ENCODE results near the gene SRPX2. TPM values are rescaled to one million over a fixed set of nuclear protein-coding genes. Genes with fewer than 3 reads are reported as not detected.

SRPX2 gene, protein sequence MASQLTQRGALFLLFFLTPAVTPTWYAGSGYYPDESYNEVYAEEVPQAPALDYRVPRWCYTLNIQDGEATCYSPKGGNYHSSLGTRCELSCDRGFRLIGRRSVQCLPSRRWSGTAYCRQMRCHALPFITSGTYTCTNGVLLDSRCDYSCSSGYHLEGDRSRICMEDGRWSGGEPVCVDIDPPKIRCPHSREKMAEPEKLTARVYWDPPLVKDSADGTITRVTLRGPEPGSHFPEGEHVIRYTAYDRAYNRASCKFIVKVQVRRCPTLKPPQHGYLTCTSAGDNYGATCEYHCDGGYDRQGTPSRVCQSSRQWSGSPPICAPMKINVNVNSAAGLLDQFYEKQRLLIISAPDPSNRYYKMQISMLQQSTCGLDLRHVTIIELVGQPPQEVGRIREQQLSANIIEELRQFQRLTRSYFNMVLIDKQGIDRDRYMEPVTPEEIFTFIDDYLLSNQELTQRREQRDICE
- not detected for total RNA-seq

DNA sequence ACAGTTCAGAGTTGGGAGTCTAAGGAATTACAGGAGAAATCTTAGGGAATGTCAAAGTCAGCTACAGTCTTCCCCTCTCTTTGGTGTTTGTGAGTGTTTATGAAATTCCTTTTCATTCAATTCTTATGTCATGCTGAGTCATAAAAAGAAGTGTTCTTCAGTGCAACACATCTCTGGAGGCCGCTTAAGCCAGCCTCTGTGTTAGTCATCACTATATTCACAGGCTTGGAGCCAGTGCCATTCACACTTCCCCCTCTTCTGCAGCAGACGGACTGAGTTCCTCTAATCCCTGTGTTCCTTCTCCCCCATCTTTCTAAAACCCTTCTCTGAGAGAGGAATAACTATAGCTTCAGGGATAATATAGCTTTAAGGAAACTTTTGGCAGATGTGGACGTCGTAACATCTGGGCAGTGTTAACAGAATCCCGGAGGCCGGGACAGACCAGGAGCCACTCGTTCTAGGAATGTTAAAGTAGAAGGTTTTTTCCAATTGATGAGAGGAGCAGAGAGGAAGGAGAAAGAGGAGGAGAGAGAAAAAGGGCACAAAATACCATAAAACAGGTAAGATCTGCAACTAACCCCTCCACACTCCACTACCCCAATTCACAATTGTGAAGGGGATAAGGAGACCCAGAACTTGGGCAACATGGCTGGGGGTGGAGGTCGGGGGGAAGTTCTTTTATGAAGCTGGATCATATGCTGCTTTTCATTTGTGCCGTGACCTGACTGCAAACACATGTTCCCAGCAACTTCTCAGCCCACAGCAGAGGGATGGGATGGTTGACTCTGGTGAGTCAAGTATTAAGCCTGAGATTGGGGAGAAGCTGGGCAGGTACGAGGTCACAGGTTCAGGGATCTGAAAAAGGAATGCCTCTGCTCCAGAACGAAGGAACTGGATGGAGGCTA, at the start of gene SRPX2:
TSS of gene SRPX2 (plus strand) at position 244 of the 905 bp plus-strand sequence. CDS start 2,124 bp downstream, outside the sequence.
- ChIA-PET CTCF (no interaction called here), POLR2A (no interaction called here)
- Mint-ChIP-seq H3K27ac (no peak within 1 kb of the TSS), H3K27me3 (peaks cover 13% of the 10 kb centered on the region), H3K36me3 (ENCODE audit: low read depth) (no peaks in the 10 kb centered on the region), H3K4me3 (no peak within 1 kb of the TSS), H3K4me1 (no peaks in the 10 kb centered on the region), H3K9me3 (ENCODE audit: low read depth) (no peaks in the 10 kb centered on the region)
- DNase-seq (peak; percentile 5), ATAC-seq (no peak)
- intact Hi-C loops (cut with DNase I, micrococcal nuclease) = no loop called here

DNA sequence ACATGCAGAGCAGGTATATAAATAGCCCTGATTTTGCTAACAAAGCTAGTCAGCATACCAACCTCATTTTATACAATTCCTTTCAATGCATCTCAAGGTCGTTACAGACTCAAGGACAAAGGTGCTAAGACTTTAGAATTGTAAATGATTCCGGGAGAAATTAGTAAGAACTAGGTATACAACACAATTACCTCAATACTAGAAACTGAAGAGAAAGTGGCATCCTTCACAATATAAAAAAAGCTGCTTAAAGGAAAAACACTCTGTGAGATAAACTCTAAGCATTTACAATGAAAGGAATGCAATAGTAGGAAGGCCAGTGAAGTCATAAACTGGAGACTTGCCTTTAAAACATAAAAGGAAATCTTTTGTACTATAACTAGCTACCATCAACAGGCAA, 47.4 kb upstream of the SRPX2 start:
- no peaks in the 10 kb centered on the region for H3K9me3 Mint-ChIP-seq (ENCODE audit: low read depth)
- peaks cover 3% of the 10 kb centered on the region for H3K4me1 Mint-ChIP-seq
- intact Hi-C loops (cut with DNase I, micrococcal nuclease) = no loop called here
- H3K27ac Mint-ChIP-seq = no peak overlapping the region
- H3K36me3 Mint-ChIP-seq (ENCODE audit: low read depth) = no peaks in the 10 kb centered on the region
- H3K4me3 Mint-ChIP-seq = no peak overlapping the region
- DNase-seq (no peak), ATAC-seq (no peak)
- no peaks in the 10 kb centered on the region for H3K27me3 Mint-ChIP-seq
- CTCF ChIA-PET = no interaction called here
- POLR2A ChIA-PET = no interaction called here

DNA sequence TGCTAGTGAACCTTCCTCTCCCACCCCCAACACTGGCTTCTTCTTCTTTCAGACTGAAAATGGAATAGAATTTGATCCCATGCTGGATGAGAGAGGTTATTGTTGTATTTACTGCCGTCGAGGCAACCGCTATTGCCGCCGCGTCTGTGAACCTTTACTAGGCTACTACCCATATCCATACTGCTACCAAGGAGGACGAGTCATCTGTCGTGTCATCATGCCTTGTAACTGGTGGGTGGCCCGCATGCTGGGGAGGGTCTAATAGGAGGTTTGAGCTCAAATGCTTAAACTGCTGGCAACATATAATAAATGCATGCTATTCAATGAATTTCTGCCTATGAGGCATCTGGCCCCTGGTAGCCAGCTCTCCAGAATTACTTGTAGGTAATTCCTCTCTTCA, 44.5 kb upstream of the SRPX2 start:
- Mint-ChIP-seq H3K4me1 (peaks cover 3% of the 10 kb centered on the region), H3K27me3 (no peaks in the 10 kb centered on the region), H3K4me3 (no peak overlapping the region), H3K36me3 (ENCODE audit: low read depth) (no peaks in the 10 kb centered on the region), H3K9me3 (ENCODE audit: low read depth) (no peaks in the 10 kb centered on the region), H3K27ac (no peak overlapping the region)
- POLR2A ChIA-PET = no interaction called here
- CTCF ChIA-PET = no interaction called here
- ATAC-seq (no peak), DNase-seq (no peak)
- intact Hi-C loops (cut with DNase I, micrococcal nuclease) = no loop called here

DNA sequence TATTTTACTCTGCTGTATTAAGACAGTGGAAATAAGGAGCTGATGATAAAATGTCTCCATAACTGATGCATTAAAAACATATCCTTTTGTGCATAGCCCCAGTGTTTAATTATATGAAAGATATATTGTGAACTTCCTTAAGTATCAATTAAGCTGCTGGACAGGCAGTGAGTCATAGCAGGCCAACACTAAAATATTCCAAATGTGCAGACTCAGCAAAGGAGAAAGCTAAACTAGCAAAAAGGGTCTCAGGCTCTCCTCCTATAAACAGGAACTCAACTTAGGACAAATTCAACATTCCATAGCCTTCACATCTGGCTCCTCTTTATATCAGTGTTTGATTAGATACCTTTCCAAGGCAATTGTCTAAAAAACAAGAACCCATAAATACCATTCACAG, 43.7 kb upstream of the SRPX2 start:
- no peaks in the 10 kb centered on the region for H3K36me3 Mint-ChIP-seq (ENCODE audit: low read depth)
- no peak for ATAC-seq
- H3K4me1 Mint-ChIP-seq = peaks cover 3% of the 10 kb centered on the region
- H3K4me3 Mint-ChIP-seq = no peak overlapping the region
- H3K9me3 Mint-ChIP-seq (ENCODE audit: low read depth) = no peaks in the 10 kb centered on the region
- CTCF ChIA-PET = no interaction called here
- DNase-seq = no peak
- intact Hi-C loops (cut with DNase I, micrococcal nuclease) = no loop called here
- no peak overlapping the region for H3K27ac Mint-ChIP-seq
- no peaks in the 10 kb centered on the region for H3K27me3 Mint-ChIP-seq
- POLR2A ChIA-PET = no interaction called here

DNA sequence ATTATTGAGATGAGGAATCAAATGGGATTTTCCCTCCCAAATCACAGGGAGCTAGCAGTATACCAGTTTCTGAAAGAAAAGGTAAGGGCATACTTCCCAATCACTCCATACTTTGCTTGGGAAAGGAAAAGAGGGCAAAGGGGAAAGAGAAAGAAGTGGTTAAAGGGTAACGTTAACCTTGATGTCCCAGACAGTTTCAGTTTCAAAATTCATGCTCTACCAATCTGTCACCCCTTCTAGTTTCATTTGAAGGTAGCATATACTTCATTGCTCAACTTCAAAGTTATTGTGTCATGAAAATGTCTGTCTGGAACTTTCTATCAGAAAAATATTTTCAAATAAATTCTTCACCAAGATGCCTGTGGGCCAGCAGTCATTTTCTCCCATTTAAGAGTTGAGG, 43.2 kb upstream of the SRPX2 start:
- CTCF ChIA-PET = no interaction called here
- POLR2A ChIA-PET = no interaction called here
- H3K4me1 Mint-ChIP-seq = peaks cover 3% of the 10 kb centered on the region
- no peaks in the 10 kb centered on the region for H3K9me3 Mint-ChIP-seq (ENCODE audit: low read depth)
- no peak overlapping the region for H3K27ac Mint-ChIP-seq
- no peak for DNase-seq
- no peaks in the 10 kb centered on the region for H3K36me3 Mint-ChIP-seq (ENCODE audit: low read depth)
- intact Hi-C loops (cut with DNase I, micrococcal nuclease) = no loop called here
- ATAC-seq = no peak
- H3K27me3 Mint-ChIP-seq = no peaks in the 10 kb centered on the region
- H3K4me3 Mint-ChIP-seq = no peak overlapping the region

DNA sequence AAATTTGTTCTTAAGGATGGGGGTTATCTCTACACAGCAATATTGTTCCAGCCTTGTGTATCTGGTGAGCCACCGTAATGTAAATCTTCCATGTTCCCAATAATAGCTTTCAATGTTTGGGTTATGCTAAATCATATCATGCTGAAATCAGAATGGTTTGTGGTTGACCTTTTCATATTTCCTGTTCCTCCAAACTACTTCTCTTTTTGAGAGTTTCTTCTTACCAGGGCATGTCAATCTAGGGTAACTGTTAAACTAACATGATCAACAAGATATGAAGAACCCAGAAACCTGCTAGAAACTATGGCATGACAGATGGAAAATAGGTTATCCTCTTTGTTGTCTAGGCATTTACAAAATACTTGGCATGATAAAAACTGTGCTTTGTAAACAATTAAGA, 37.2 kb upstream of the SRPX2 start:
- ATAC-seq = no peak

DNA sequence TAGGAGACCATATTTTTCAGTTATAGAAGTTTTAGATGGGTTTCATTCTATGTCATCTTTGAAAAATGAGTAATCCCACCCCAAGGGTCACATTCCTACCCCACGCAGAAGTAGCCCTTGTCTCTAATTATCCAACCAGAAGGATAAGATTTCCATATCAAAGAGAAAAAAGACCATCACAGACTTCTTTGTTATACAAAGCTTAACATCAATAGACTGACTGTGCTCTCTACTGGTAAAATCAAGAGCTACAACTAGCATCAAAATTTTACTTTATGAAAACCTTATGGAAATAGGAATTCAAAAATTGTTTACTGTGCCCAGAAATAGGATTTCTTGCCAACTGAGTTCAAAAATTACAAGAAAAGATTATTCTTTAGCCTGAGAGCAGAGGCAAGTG, 34.4 kb upstream of the SRPX2 start:
- H3K36me3 Mint-ChIP-seq (ENCODE audit: low read depth) = no peaks in the 10 kb centered on the region
- H3K4me1 Mint-ChIP-seq = peaks cover 2% of the 10 kb centered on the region
- no peak overlapping the region for H3K27ac Mint-ChIP-seq
- intact Hi-C loops (cut with DNase I, micrococcal nuclease) = no loop called here
- H3K27me3 Mint-ChIP-seq = peaks cover 7% of the 10 kb centered on the region
- H3K4me3 Mint-ChIP-seq = no peak overlapping the region
- H3K9me3 Mint-ChIP-seq (ENCODE audit: low read depth) = no peaks in the 10 kb centered on the region
- DNase-seq (no peak), ATAC-seq (no peak)
- POLR2A ChIA-PET = no interaction called here
- CTCF ChIA-PET = interaction anchor here (1.4 kb wide), 1 partner anchor 98 kb away, joined by 4 read pairs; no protein-coding TSS in a partner anchor

More for the DNA sequence above, 37.2 kb upstream of the SRPX2 start:
- H3K4me3 Mint-ChIP-seq = no peak overlapping the region
- no peak for DNase-seq
- intact Hi-C loops (cut with DNase I, micrococcal nuclease) = no loop called here
- peaks cover 2% of the 10 kb centered on the region for H3K4me1 Mint-ChIP-seq
- no peaks in the 10 kb centered on the region for H3K9me3 Mint-ChIP-seq (ENCODE audit: low read depth)
- POLR2A ChIA-PET = no interaction called here
- H3K27ac Mint-ChIP-seq = no peak overlapping the region
- CTCF ChIA-PET = interaction anchor here (0.6 kb wide), 2 partner anchors 36 to 318 kb away, joined by 3 read pairs; no protein-coding TSS in a partner anchor
- H3K36me3 Mint-ChIP-seq (ENCODE audit: low read depth) = no peaks in the 10 kb centered on the region
- peaks cover 2% of the 10 kb centered on the region for H3K27me3 Mint-ChIP-seq

DNA sequence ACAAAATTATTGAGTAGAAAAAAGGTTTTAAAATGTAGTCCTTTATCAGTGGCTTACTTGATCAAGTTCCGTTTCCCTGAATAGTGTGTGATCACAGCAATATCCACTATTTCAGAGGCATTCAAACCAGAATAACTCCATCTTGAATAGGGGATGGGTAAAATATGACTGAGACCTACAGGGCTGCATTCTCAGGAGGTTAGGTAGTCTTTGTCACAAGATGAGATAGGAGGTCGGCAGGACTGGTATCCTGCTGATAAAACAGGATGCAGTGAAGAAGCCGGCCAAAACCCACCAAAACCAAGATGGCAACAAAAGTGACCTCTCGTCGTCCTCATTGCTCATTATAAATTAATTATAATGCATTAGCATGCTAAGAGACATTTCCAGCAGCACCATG, 32.0 kb upstream of the SRPX2 start:
- no peaks in the 10 kb centered on the region for H3K9me3 Mint-ChIP-seq (ENCODE audit: low read depth)
- POLR2A ChIA-PET = no interaction called here
- no peak overlapping the region for H3K27ac Mint-ChIP-seq
- intact Hi-C loops (cut with DNase I, micrococcal nuclease) = no loop called here
- no peak overlapping the region for H3K4me3 Mint-ChIP-seq
- ATAC-seq (no peak), DNase-seq (no peak)
- CTCF ChIA-PET = no interaction called here
- no peaks in the 10 kb centered on the region for H3K36me3 Mint-ChIP-seq (ENCODE audit: low read depth)
- no peaks in the 10 kb centered on the region for H3K4me1 Mint-ChIP-seq
- peaks cover 9% of the 10 kb centered on the region for H3K27me3 Mint-ChIP-seq

DNA sequence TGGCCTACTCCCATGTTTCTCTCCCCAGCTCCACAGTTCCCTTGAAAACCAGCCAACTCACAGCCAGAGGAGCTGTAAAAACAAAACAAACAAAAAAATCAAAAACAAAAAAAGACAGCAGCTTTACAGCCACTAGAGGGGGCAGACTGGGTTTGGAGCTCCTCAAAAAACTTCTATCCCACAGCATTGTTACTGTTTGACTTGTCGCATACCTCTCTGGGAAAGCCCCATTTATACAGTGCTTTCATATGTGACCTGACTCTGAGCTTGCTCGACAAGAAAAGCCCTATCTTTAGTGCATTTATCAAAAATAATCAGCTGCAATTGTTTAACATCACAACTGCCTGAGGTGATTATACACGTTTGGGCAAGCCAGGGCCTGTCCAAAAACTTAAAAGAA, 29.0 kb upstream of the SRPX2 start:
- Mint-ChIP-seq H3K36me3 (ENCODE audit: low read depth) (no peaks in the 10 kb centered on the region), H3K4me3 (no peak overlapping the region), H3K27me3 (peaks cover 13% of the 10 kb centered on the region), H3K4me1 (no peaks in the 10 kb centered on the region), H3K27ac (no peak overlapping the region), H3K9me3 (ENCODE audit: low read depth) (no peaks in the 10 kb centered on the region)
- peak; percentile 94 for ATAC-seq
- POLR2A ChIA-PET = interaction anchor here (0.6 to 0.7 kb wide), 2 partner anchors 103 to 1029 kb away, joined by 3 to 5 read pairs; no protein-coding TSS in a partner anchor
- CTCF ChIA-PET = interaction anchor here (0.6 to 1.5 kb wide), 4 partner anchors 21 to 154 kb away, joined by 3 to 6 read pairs (median 3); partner anchors contain the start of gene TSPAN6
- intact Hi-C loops (cut with DNase I, micrococcal nuclease) = loop anchor here in 1 of 2 experiments (1.0 kb wide), 1 partner anchor 21 kb away; the partner anchor contains the start of gene TSPAN6
- DNase-seq = peak; percentile 7

DNA sequence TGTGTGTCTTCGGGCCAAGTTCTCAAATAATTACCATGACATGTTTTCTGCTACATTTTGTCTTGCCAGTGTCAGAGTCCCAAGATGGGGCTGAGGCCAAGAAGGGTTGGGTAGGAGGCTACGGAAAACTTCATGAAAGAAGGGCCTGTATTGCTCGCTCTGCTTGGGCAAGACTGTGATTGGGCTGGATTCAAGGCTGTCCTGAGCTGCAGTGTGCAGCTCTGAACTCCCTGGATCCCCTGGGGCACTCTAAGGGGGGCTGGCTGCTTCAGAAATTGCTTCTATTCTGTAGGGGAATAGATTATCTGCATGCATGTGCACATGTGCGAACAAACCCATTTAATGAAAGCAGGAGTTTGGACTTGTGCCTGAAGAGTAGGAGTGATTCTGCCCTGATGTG, 21.0 kb upstream of the SRPX2 start:
- no peaks in the 10 kb centered on the region for H3K27me3 Mint-ChIP-seq
- POLR2A ChIA-PET = no interaction called here
- DNase-seq = no peak
- intact Hi-C loops (cut with DNase I, micrococcal nuclease) = no loop called here
- H3K27ac Mint-ChIP-seq = no peak overlapping the region
- H3K4me3 Mint-ChIP-seq = no peak overlapping the region
- no peaks in the 10 kb centered on the region for H3K9me3 Mint-ChIP-seq (ENCODE audit: low read depth)
- no peak for ATAC-seq
- H3K4me1 Mint-ChIP-seq = peaks cover 8% of the 10 kb centered on the region
- CTCF ChIA-PET = no interaction called here
- no peaks in the 10 kb centered on the region for H3K36me3 Mint-ChIP-seq (ENCODE audit: low read depth)

DNA sequence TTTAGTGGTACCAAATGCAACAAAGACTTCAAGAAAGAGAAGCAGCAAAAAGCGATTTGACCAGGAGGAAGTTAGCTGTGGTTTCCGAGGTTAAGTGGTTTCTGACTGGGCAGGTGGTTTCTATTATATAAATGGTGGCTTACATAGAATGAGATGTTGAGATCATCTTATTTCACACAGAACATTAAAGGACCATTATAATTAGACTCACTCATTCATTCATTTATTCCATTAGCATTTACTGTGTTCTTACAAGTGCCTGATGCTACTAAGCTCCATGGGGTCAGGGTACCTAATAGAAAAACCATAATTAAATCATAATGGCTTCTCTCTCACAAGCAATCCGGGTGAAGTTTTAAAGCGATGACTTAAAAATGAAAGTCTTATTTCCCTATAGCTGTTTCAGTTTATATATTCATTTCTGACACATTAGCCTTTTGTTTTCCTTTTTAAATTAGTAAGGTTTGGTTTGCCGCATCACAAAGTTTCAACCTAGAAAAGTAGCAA, 18.0 kb upstream of the SRPX2 start:
- ATAC-seq (peak; percentile 33), DNase-seq (peak; percentile 10)
- Mint-ChIP-seq H3K27ac (no peak overlapping the region), H3K9me3 (ENCODE audit: low read depth) (no peaks in the 10 kb centered on the region), H3K4me1 (peaks cover 8% of the 10 kb centered on the region), H3K27me3 (peaks cover 2% of the 10 kb centered on the region), H3K36me3 (ENCODE audit: low read depth) (peaks cover 3% of the 10 kb centered on the region), H3K4me3 (no peak overlapping the region)
- ChIA-PET POLR2A (no interaction called here), CTCF (interaction anchor here (1.2 kb wide), 1 partner anchor 59 kb away, joined by 3 read pairs; no protein-coding TSS in a partner anchor)
- intact Hi-C loops (cut with DNase I, micrococcal nuclease) = no loop called here
